H1 (cell line): ENCODE results near the gene BRIP1. TPM values are rescaled to one million over a fixed set of nuclear protein-coding genes. Genes with fewer than 3 reads are reported as not detected.

Source experiments
- CTCF ChIA-PET: fragments of 300-600 bp; sonication (Branson Sonifier 250); formaldehyde crosslinking; loops from one replicate; lab custom pipeline; 2021; ENCODE audit not compliant: partially characterized antibody; lab: Charles Lee
- POLR2A ChIA-PET: fragments of 300-600 bp; sonication (Branson Sonifier 250); formaldehyde crosslinking; loops from one replicate; lab custom pipeline; 2021; ENCODE audit warnings: inconsistent platforms; ENCODE audit not compliant: partially characterized antibody; lab: Charles Lee
- DNase-seq, 2 experiments: peaks; one replicate each; pipeline versions ENCODE4 v3.0.0 to v3.0.0-alpha.2; 2010 to 2022; ENCODE audit warnings: low spot score in 2 of 2, low read depth in 1 of 2, mixed read lengths in 1 of 2
- FAIRE-seq: peaks from 2 replicates; lab custom pipeline; 2011; peaks lifted over from hg19 to GRCh38; lab: Jason Lieb, UNC
- H2AFZ ChIP-seq: 2 replicates; pipeline ENCODE4 v1.8.1; 2012; ENCODE audit warnings: low read length, inconsistent platforms
- H2AK5ac ChIP-seq: 2 replicates; pipeline ENCODE4 v1.6.1; 2013; ENCODE audit warnings: low read depth, low read length
- H2BK120ac ChIP-seq: replicated peaks from 2 replicates; pipeline ENCODE3; 2013; ENCODE audit warnings: low read depth, low read length, inconsistent platforms
- H2BK12ac ChIP-seq: 2 replicates; pipeline ENCODE4 v1.6.1; 2013; ENCODE audit warnings: low read depth, low read length
- H2BK15ac ChIP-seq: 2 replicates; pipeline ENCODE4 v1.6.1; 2013; ENCODE audit warnings: low read length
- H2BK20ac ChIP-seq: 2 replicates; pipeline ENCODE4 v1.6.1; 2013; ENCODE audit warnings: low read length
- H2BK5ac ChIP-seq: 2 replicates; pipeline ENCODE4 v1.6.1; 2013; ENCODE audit warnings: low read depth, low read length
- H3K14ac ChIP-seq: 2 replicates; pipeline ENCODE4 v1.6.1; 2013; ENCODE audit warnings: inconsistent platforms; ENCODE audit not compliant: insufficient read length
- H3K18ac ChIP-seq: 2 replicates; pipeline ENCODE4 v1.6.1; 2013; ENCODE audit warnings: low read length; ENCODE audit errors: extremely low read depth
- H3K23ac ChIP-seq: 2 replicates; pipeline ENCODE4 v1.6.1; 2013; ENCODE audit warnings: inconsistent platforms; ENCODE audit not compliant: insufficient read length
- H3K23me2 ChIP-seq: 2 replicates; pipeline ENCODE4 v1.6.1; 2013; ENCODE audit warnings: low read depth, low read length
- H3K27ac ChIP-seq: 2 replicates; pipeline ENCODE4 v1.6.1; 2011; ENCODE audit warnings: low read depth, low read length, inconsistent platforms
- H3K27me3 ChIP-seq, 4 experiments: replicated peaks in 1 of 4; 1 replicate in 1 of 4; 2 replicates in 3 of 4; pipeline versions ENCODE4 v1.6.1 to v1.8.1; 2011 to 2013; ENCODE audit warnings: low read length in 3 of 4, mild to moderate bottlenecking in 3 of 4, inconsistent platforms in 2 of 4, mixed read lengths in 2 of 4, moderate library complexity in 1 of 4; ENCODE audit not compliant: control insufficient read depth in 3 of 4, insufficient read depth in 3 of 4; ENCODE audit errors: extremely low read depth in 1 of 4
- H3K36me3 ChIP-seq, 4 experiments: 2 replicates each; pipeline versions ENCODE4 v1.6.1 to v1.8.1; 2011 to 2013; ENCODE audit warnings: mild to moderate bottlenecking in 4 of 4, low read length in 3 of 4, moderate library complexity in 2 of 4, control low read depth in 1 of 4, inconsistent platforms in 1 of 4; ENCODE audit not compliant: insufficient read depth in 4 of 4, control insufficient read depth in 2 of 4
- H3K4ac ChIP-seq: replicated peaks from 2 replicates; pipeline ENCODE3; 2013; ENCODE audit warnings: low read length, low read depth, mixed read lengths, inconsistent platforms; ENCODE audit not compliant: insufficient read length
- H3K4me1 ChIP-seq, 4 experiments: replicated peaks in 1 of 4; 1 replicate in 1 of 4; 2 replicates in 3 of 4; pipeline versions ENCODE4 v1.6.1 to v1.8.1; 2011 to 2013; ENCODE audit warnings: low read length in 3 of 4, inconsistent platforms in 2 of 4, mixed read lengths in 1 of 4; ENCODE audit not compliant: insufficient read depth in 4 of 4, control insufficient read depth in 3 of 4
- H3K4me2 ChIP-seq, 2 experiments: 2 replicates each; pipeline versions ENCODE4 v1.6.1 to v1.8.1; 2011 to 2013; ENCODE audit warnings: low read depth in 2 of 2, low read length in 2 of 2, control low read depth in 1 of 2, inconsistent platforms in 1 of 2, mild to moderate bottlenecking in 1 of 2; ENCODE audit not compliant: insufficient read depth in 1 of 2
- H3K4me3 ChIP-seq, 4 experiments: fragments of 200-600, 300-600 bp in 1 of 4; sonication (generic), shearing (Covaris generic), sonication (Bioruptor Twin) in 1 of 4; 2 replicates each; pipeline versions ENCODE4 v1.5.1 to v1.8.1; 2011 to 2016; ENCODE audit warnings: low read length in 4 of 4, low read depth in 3 of 4, control low read depth in 2 of 4, inconsistent platforms in 2 of 4, mild to moderate bottlenecking in 2 of 4, mixed read lengths in 1 of 4, moderate library complexity in 1 of 4; ENCODE audit not compliant: insufficient read depth in 2 of 4; ENCODE audit errors: extremely low read depth in 1 of 4
- H3K56ac ChIP-seq: replicated peaks from 2 replicates; pipeline ENCODE3; 2013; ENCODE audit warnings: low read depth, mild to moderate bottlenecking, mixed read lengths, low read length, inconsistent platforms; ENCODE audit not compliant: insufficient read length
- H3K79me1 ChIP-seq: 2 replicates; pipeline ENCODE4 v1.6.1; 2013; ENCODE audit warnings: low read depth, low read length, control low read depth
- H3K79me2 ChIP-seq, 2 experiments: 2 replicates each; pipeline versions ENCODE4 v1.6.1 to v1.8.1; 2012 to 2013; ENCODE audit warnings: low read length in 2 of 2, mild to moderate bottlenecking in 2 of 2, inconsistent platforms in 1 of 2; ENCODE audit not compliant: insufficient read depth in 2 of 2, control insufficient read depth in 1 of 2
- H3K9ac ChIP-seq, 4 experiments: replicated peaks in 1 of 4; 1 replicate in 1 of 4; 2 replicates in 3 of 4; pipeline versions ENCODE4 v1.6.1 to v1.8.1; 2011 to 2013; ENCODE audit warnings: low read depth in 3 of 4, low read length in 3 of 4, control low read depth in 2 of 4, mild to moderate bottlenecking in 2 of 4, moderate library complexity in 2 of 4, inconsistent platforms in 1 of 4; ENCODE audit errors: extremely low read depth in 1 of 4
- H3K9me3 ChIP-seq, 2 experiments: 2 replicates each; pipeline versions ENCODE4 v1.6.1 to v1.8.1; 2012 to 2013; ENCODE audit warnings: mild to moderate bottlenecking in 2 of 2, moderate library complexity in 2 of 2, control low read depth in 1 of 2, inconsistent platforms in 1 of 2, low read depth in 1 of 2, low read length in 1 of 2, mixed read lengths in 1 of 2; ENCODE audit not compliant: insufficient read depth in 2 of 2
- H4K20me1 ChIP-seq, 2 experiments: replicated peaks in 1 of 2; 2 replicates each; pipeline versions ENCODE3 to v1.8.1; 2011 to 2013; ENCODE audit warnings: inconsistent platforms in 2 of 2, low read length in 2 of 2, mild to moderate bottlenecking in 1 of 2; ENCODE audit not compliant: insufficient read depth in 2 of 2, control insufficient read depth in 1 of 2
- H4K5ac ChIP-seq: 2 replicates; pipeline ENCODE4 v1.6.1; 2013; ENCODE audit warnings: low read length, low read depth, mixed read lengths, inconsistent platforms; ENCODE audit not compliant: insufficient read length
- H4K8ac ChIP-seq: 2 replicates; pipeline ENCODE4 v1.8.0; 2013; ENCODE audit warnings: mild to moderate bottlenecking, moderate library complexity, low read length, inconsistent platforms; ENCODE audit not compliant: insufficient read depth; ENCODE audit errors: extremely low read depth
- H4K91ac ChIP-seq: replicated peaks from 2 replicates; pipeline ENCODE3; 2013; ENCODE audit warnings: low read length, mixed read lengths, inconsistent platforms; ENCODE audit not compliant: insufficient read length
- CHD1 ChIP-seq: IDR thresholded peaks from 2 replicates; pipeline ENCODE4 v1.6.1; 2012; ENCODE audit warnings: low read depth, low read length, improper control_type of control experiment
- GTF2F1 ChIP-seq: IDR thresholded peaks from 2 replicates; pipeline ENCODE4 v1.6.1; 2012; ENCODE audit warnings: low read depth, low read length, improper control_type of control experiment, borderline replicate concordance
- WGBS, 2 experiments: shearing (Covaris generic) in 1 of 2; methylation state at CpG; one replicate each; pipeline versions ENCODE4 v1.1.6 to v1.1.7; 2013 to 2015; ENCODE audit warnings: low lambda C conversion rate in 2 of 2, mixed read lengths in 2 of 2, inconsistent platforms in 1 of 2, low coverage in 1 of 2, missing lambda C conversion rate in 1 of 2; ENCODE audit not compliant: insufficient replicate concordance in 2 of 2, insufficient coverage in 1 of 2, insufficient read length in 1 of 2; ENCODE audit errors: extremely low coverage in 1 of 2, missing lambda C conversion rate in 1 of 2; 5-methylcytosine and 5-hydroxymethylcytosine counted together
- polyA plus RNA-seq, 7 experiments: library from polyadenylated mRNA; depleted of rRNA in 3 of 7; stranded (reverse) in 5 of 7; unstranded in 2 of 7; fragments of >200 nt in 5 of 7; fragments of 200-250 nt in 2 of 7; gene quantifications; 1 replicate in 5 of 7; 2 replicates in 1 of 7; 4 replicates in 1 of 7; pipeline versions ENCODE4 v1.2.1 to v1.2.3, GENCODE V29; 2011 to 2013; ENCODE audit warnings: missing spikeins in 2 of 7, mixed read lengths in 2 of 7
- total RNA-seq: library from RNA; stranded (reverse); fragmentation: NEBNext Ultra II Directional; extraction: Animal tissue kit (Norgen Biotek cat#: 25700); gene quantifications from 2 replicates; pipeline ENCODE4 v1.2.1, GENCODE V29; 2021
- TF ChIP-seq, protein P1 (sequence below): IDR thresholded peaks from 2 replicates; pipeline ENCODE4 v1.6.1; 2011; ENCODE audit warnings: low read length, improper control_type of control experiment

BRIP1 gene
- total and polyA plus RNA-seq, 2 of the 8 experiments (the other 6 are each of a cell fraction or from before 2014, with no cell fraction given) = 5.8 to 19.2 TPM

DNA sequence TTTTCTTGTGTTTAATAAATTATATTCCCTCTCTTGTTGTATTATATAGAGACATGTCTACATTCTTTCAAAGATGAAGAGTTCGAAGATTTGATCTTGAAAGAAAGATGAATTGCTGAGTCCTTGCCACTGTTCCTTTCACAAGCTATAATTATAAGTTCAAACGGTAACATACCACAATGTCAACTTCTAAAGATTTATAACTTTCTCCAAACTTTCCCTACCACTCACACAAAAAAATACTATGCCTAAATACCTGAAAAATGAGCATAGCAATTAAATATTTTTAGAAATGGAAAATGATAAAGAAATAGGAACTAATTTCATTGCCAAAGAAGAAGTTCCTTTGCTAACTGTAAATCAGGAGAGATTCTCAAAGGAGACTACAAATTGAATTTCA, 50.6 kb downstream of the BRIP1 start:
- Histone ChIP-seq H4K91ac (no peak overlapping the region), H3K56ac (no peak overlapping the region), H4K8ac (no peak overlapping the region), H3K4me3 (no peak overlapping the region), H2AK5ac (no peak overlapping the region), H4K20me1 (no peaks in the 10 kb centered on the region), H2AFZ (no peak overlapping the region), H3K9ac (no peak overlapping the region), H3K14ac (no peak overlapping the region), H3K36me3 (peaks cover 0 to 15% (median 2%) of the 10 kb centered on the region in 4 experiments; a peak in 3 of 8 replicates), H3K23ac (no peak overlapping the region), H3K18ac (no peak overlapping the region), H2BK20ac (no peak overlapping the region), H2BK5ac (no peak overlapping the region), H3K4ac (no peak overlapping the region), H2BK120ac (no peak overlapping the region), H3K4me2 (no peak overlapping the region), H4K5ac (no peak overlapping the region), H2BK15ac (no peak overlapping the region), H2BK12ac (no peak overlapping the region), H3K23me2 (no peaks in the 10 kb centered on the region), H3K79me2 (no peaks in the 10 kb centered on the region), H3K4me1 (no peaks in the 10 kb centered on the region), H3K27ac (no peak overlapping the region), H3K27me3 (no peaks in the 10 kb centered on the region), H3K79me1 (no peaks in the 10 kb centered on the region), H3K9me3 (no peaks in the 10 kb centered on the region)
- WGBS, 2 experiments = 90% methylated on average over 2 of the region's 2 CpGs; no CpG with 5 or more reads in 1 of the 2 experiments
- FAIRE-seq = no peak
- ChIA-PET CTCF (interaction anchor here (0.6 kb wide), 1 partner anchor 24 kb away, joined by 3 read pairs; no protein-coding TSS in a partner anchor), POLR2A (no interaction called here)
- DNase-seq = no peak
- TF ChIP-seq, protein P1, sequence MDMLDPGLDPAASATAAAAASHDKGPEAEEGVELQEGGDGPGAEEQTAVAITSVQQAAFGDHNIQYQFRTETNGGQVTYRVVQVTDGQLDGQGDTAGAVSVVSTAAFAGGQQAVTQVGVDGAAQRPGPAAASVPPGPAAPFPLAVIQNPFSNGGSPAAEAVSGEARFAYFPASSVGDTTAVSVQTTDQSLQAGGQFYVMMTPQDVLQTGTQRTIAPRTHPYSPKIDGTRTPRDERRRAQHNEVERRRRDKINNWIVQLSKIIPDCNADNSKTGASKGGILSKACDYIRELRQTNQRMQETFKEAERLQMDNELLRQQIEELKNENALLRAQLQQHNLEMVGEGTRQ = no peak
- TF ChIP-seq CHD1 = no peak
- no peak for TF ChIP-seq GTF2F1
